ENCODE data around the gene PIK3R3.

The PIK3R3 gene

GRCh38 chr1:46087891-46088290 is 44.5 kb downstream of the PIK3R3 start:
- no peaks in the 10 kb centered on the region for H3K9me3 Mint-ChIP-seq
- H3K36me3 Mint-ChIP-seq (ENCODE audit: insufficient read depth) = no peaks in the 10 kb centered on the region

GRCh38 chr1:46086576-46086975 is 45.9 kb downstream of the PIK3R3 start:
- no peak overlapping the region for H3K27ac Mint-ChIP-seq (ENCODE audit: low read depth)
- no peak for ATAC-seq (replicated peaks; ENCODE audit: extremely low read depth, poor library complexity, severe bottlenecking)

More at GRCh38 chr1:46087891-46088290, 44.5 kb downstream of the PIK3R3 start:
- H3K4me3 Mint-ChIP-seq = no peak overlapping the region
- ATAC-seq (replicated peaks; ENCODE audit: extremely low read depth, poor library complexity, severe bottlenecking) = no peak
- no peaks in the 10 kb centered on the region for H3K27me3 Mint-ChIP-seq
- no peaks in the 10 kb centered on the region for H3K4me1 Mint-ChIP-seq
- DNase-seq (ENCODE audit: low spot score in 2 of 2) = no peak
- H3K27ac Mint-ChIP-seq (ENCODE audit: low read depth) = no peak overlapping the region

GRCh38 chr1:46084553-46085451 is 47.6 kb downstream of the PIK3R3 start:
- no peaks in the 10 kb centered on the region for H3K27me3 Mint-ChIP-seq
- no peak overlapping the region for H3K27ac Mint-ChIP-seq (ENCODE audit: low read depth)
- DNase-seq (ENCODE audit: low spot score in 2 of 2) = no peak
- no peaks in the 10 kb centered on the region for H3K4me1 Mint-ChIP-seq
- H3K36me3 Mint-ChIP-seq (ENCODE audit: insufficient read depth) = no peaks in the 10 kb centered on the region
- no peaks in the 10 kb centered on the region for H3K9me3 Mint-ChIP-seq
- no peak overlapping the region for H3K4me3 Mint-ChIP-seq
- ATAC-seq (replicated peaks; ENCODE audit: extremely low read depth, poor library complexity, severe bottlenecking) = no peak

More at GRCh38 chr1:46086576-46086975, 45.9 kb downstream of the PIK3R3 start:
- Mint-ChIP-seq H3K27me3 (no peaks in the 10 kb centered on the region), H3K4me1 (no peaks in the 10 kb centered on the region), H3K36me3 (ENCODE audit: insufficient read depth) (no peaks in the 10 kb centered on the region), H3K9me3 (no peaks in the 10 kb centered on the region), H3K4me3 (no peak overlapping the region)
- no peak for DNase-seq (ENCODE audit: low spot score in 2 of 2)

GRCh38 chr1:46083579-46083978 is 48.9 kb downstream of the PIK3R3 start:
- Mint-ChIP-seq H3K27ac (ENCODE audit: low read depth) (no peak overlapping the region), H3K4me3 (no peak overlapping the region), H3K36me3 (ENCODE audit: insufficient read depth) (no peaks in the 10 kb centered on the region), H3K4me1 (no peaks in the 10 kb centered on the region), H3K27me3 (no peaks in the 10 kb centered on the region), H3K9me3 (no peaks in the 10 kb centered on the region)
- DNase-seq (ENCODE audit: low spot score in 2 of 2) (no peak), ATAC-seq (replicated peaks; ENCODE audit: extremely low read depth, poor library complexity, severe bottlenecking) (no peak)

GRCh38 chr1:46081619-46082018 is 50.8 kb downstream of the PIK3R3 start:
- Mint-ChIP-seq H3K36me3 (ENCODE audit: insufficient read depth) (peaks cover 1% of the 10 kb centered on the region), H3K9me3 (no peaks in the 10 kb centered on the region), H3K27ac (ENCODE audit: low read depth) (no peak overlapping the region), H3K4me3 (no peak overlapping the region), H3K27me3 (no peaks in the 10 kb centered on the region), H3K4me1 (no peaks in the 10 kb centered on the region)
- no peak for DNase-seq (ENCODE audit: low spot score in 2 of 2)
- no peak for ATAC-seq (replicated peaks; ENCODE audit: extremely low read depth, poor library complexity, severe bottlenecking)

- ATAC-seq (replicated peaks; ENCODE audit: extremely low read depth, poor library complexity, severe bottlenecking) = no peak
- Mint-ChIP-seq H3K4me1 (no peaks in the 10 kb centered on the region), H3K36me3 (ENCODE audit: insufficient read depth) (peaks cover 1% of the 10 kb centered on the region)
Measured at GRCh38 chr1:46081206-46081605, 51.2 kb downstream of the PIK3R3 start.

GRCh38 chr1:46080257-46080656 is 52.2 kb downstream of the PIK3R3 start:
- Mint-ChIP-seq H3K4me3 (no peak overlapping the region), H3K27me3 (no peaks in the 10 kb centered on the region), H3K9me3 (no peaks in the 10 kb centered on the region), H3K4me1 (no peaks in the 10 kb centered on the region), H3K27ac (ENCODE audit: low read depth) (no peak overlapping the region), H3K36me3 (ENCODE audit: insufficient read depth) (peaks cover 1% of the 10 kb centered on the region)
- ATAC-seq (replicated peaks; ENCODE audit: extremely low read depth, poor library complexity, severe bottlenecking) (no peak), DNase-seq (ENCODE audit: low spot score in 2 of 2) (no peak)

More at GRCh38 chr1:46081206-46081605, 51.2 kb downstream of the PIK3R3 start:
- Mint-ChIP-seq H3K9me3 (no peaks in the 10 kb centered on the region), H3K4me3 (no peak overlapping the region), H3K27ac (ENCODE audit: low read depth) (no peak overlapping the region), H3K27me3 (no peaks in the 10 kb centered on the region)
- DNase-seq (ENCODE audit: low spot score in 2 of 2) = no peak

DNA sequence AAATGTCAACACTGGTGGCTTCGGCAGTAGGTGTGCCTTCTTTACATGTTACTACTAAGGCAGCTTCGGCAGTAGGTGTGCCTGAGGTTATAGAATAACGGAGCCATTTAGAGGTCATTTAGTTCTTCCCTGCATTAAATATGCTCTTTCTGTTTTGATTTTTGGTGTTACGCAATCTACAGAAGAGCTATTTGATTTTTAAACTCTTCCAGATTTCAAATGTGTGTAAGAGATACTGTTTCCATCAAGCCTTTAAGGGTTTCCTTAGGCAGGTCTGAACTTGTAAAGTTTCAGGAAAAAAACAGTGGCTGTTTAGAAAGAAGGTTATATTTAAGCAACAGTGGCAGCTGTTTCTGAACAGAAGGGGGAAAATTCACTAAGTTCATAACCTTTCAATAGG is 54.8 kb downstream of the PIK3R3 start:
- DNase-seq (ENCODE audit: low spot score in 2 of 2) (no peak), ATAC-seq (replicated peaks; ENCODE audit: extremely low read depth, poor library complexity, severe bottlenecking) (no peak)
- no peaks in the 10 kb centered on the region for H3K9me3 Mint-ChIP-seq
- no peak overlapping the region for H3K27ac Mint-ChIP-seq (ENCODE audit: low read depth)
- H3K27me3 Mint-ChIP-seq = no peaks in the 10 kb centered on the region
- H3K4me1 Mint-ChIP-seq = no peaks in the 10 kb centered on the region
- no peak overlapping the region for H3K4me3 Mint-ChIP-seq
- H3K36me3 Mint-ChIP-seq (ENCODE audit: insufficient read depth) = peaks cover 1% of the 10 kb centered on the region

DNA sequence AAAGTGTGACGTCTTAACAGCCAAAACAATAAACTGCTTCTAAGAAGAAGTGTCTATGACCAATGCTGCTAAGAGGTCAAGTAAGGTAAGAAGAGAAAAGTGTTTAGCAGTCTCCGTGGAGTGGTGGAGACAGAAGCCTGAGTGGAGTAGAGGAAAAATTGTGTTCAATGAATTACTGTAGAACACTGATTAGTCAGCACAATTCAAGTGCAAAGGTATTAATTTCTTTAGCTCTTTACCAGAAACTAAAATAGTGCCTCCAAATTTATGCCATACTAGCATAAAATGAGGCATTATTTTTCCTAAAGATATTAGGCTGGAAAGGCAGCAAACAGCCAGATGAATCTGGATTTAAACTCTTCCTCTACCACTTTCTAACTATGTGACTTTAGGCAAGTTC is 56.1 kb downstream of the PIK3R3 start:
- no peak overlapping the region for H3K4me3 Mint-ChIP-seq
- no peaks in the 10 kb centered on the region for H3K9me3 Mint-ChIP-seq
- no peak overlapping the region for H3K27ac Mint-ChIP-seq (ENCODE audit: low read depth)
- no peak for DNase-seq (ENCODE audit: low spot score in 2 of 2)
- H3K36me3 Mint-ChIP-seq (ENCODE audit: insufficient read depth) = peaks cover 3% of the 10 kb centered on the region
- H3K4me1 Mint-ChIP-seq = no peaks in the 10 kb centered on the region
- no peak for ATAC-seq (replicated peaks; ENCODE audit: extremely low read depth, poor library complexity, severe bottlenecking)
- H3K27me3 Mint-ChIP-seq = no peaks in the 10 kb centered on the region

GRCh38 chr1:46072975-46073374 is 59.5 kb downstream of the PIK3R3 start:
- ATAC-seq (replicated peaks; ENCODE audit: extremely low read depth, poor library complexity, severe bottlenecking) (no peak), DNase-seq (ENCODE audit: low spot score in 2 of 2) (no peak)
- no peaks in the 10 kb centered on the region for H3K27me3 Mint-ChIP-seq
- H3K4me1 Mint-ChIP-seq = no peaks in the 10 kb centered on the region
- peaks cover 3% of the 10 kb centered on the region for H3K36me3 Mint-ChIP-seq (ENCODE audit: insufficient read depth)
- H3K27ac Mint-ChIP-seq (ENCODE audit: low read depth) = no peak overlapping the region
- H3K4me3 Mint-ChIP-seq = no peak overlapping the region
- no peaks in the 10 kb centered on the region for H3K9me3 Mint-ChIP-seq

DNA sequence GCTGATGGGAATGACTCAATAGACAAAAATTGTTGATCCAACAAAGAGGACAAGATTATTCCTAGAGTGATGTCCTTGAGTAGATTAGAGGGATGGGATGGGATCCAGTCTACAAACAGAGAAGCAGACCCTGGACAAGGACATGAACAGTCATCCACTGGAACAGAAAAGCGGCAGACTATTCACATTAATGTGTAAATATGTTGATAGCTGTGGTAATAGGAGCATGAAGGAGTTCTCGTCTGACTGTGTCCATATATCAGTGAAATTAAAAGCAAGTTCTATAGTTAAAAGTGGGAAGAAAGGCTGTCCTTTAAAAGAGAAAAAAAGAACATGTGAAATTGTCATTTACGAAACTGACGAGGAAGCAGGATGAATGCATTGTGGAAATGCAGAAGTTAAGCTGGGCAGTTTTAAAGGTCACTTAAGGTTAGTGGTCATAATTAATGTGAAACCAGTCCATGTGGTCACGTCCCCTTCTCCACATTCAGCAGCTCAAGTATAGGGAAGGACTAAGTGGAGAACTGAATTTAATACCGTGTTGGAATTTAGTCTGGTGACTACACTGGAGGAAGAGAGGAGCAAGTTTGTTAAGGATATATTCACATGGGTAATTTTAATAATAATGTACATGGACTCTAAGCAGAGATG is 62.1 kb downstream of the PIK3R3 start:
- H3K36me3 Mint-ChIP-seq (ENCODE audit: insufficient read depth) = peaks cover 2% of the 10 kb centered on the region
- no peaks in the 10 kb centered on the region for H3K9me3 Mint-ChIP-seq
- H3K27me3 Mint-ChIP-seq = no peaks in the 10 kb centered on the region
- no peak overlapping the region for H3K4me3 Mint-ChIP-seq
- H3K4me1 Mint-ChIP-seq = peaks cover 4% of the 10 kb centered on the region
- DNase-seq (ENCODE audit: low spot score in 2 of 2) = no peak
- no peak overlapping the region for H3K27ac Mint-ChIP-seq (ENCODE audit: low read depth)
- ATAC-seq (replicated peaks; ENCODE audit: extremely low read depth, poor library complexity, severe bottlenecking) = no peak

DNA sequence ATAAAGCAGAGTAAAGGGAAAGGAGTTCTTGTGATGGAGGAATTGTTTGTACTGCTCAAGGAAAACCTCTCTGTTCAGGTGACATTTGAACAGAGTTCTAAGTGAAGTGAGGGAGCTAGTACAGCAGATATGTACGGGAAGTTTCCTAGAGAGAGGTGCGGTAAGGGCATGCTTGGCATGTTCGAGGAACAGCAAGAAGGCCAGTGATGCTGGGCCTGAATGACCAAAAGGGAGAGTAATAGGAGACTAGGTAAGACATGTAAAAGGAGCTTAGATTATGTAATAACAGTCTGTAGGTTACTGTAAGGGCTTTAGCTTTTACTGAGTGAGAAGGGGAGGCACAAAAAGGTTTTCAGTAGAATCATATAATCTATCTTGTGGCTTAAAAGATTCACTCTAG is 63.9 kb downstream of the PIK3R3 start:
- Mint-ChIP-seq H3K27me3 (no peaks in the 10 kb centered on the region), H3K36me3 (ENCODE audit: insufficient read depth) (peaks cover 2% of the 10 kb centered on the region), H3K9me3 (no peaks in the 10 kb centered on the region), H3K27ac (ENCODE audit: low read depth) (no peak overlapping the region), H3K4me3 (no peak overlapping the region), H3K4me1 (peaks cover 9% of the 10 kb centered on the region)
- DNase-seq (ENCODE audit: low spot score in 2 of 2) (no peak), ATAC-seq (replicated peaks; ENCODE audit: extremely low read depth, poor library complexity, severe bottlenecking) (no peak)

DNA sequence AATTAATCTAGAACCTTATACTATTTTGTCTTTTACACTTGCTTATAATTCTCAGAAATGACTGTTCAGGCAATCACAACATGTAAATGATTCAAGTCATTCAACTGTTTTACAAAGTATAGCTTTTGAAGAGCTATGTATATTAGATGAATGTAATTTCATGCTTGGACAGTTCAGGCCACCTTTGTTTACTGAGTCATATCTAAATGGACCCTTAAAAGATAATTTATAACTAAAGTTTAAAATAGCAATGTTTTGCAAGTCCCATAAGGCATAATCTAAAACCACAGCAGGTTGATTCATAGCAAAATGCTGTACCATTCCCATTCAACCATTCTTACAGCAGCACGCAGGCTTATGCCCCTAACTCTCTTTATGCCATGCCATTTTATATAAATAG is 64.8 kb downstream of the PIK3R3 start:
- DNase-seq (ENCODE audit: low spot score in 2 of 2) (no peak), ATAC-seq (replicated peaks; ENCODE audit: extremely low read depth, poor library complexity, severe bottlenecking) (no peak)
- Mint-ChIP-seq H3K36me3 (ENCODE audit: insufficient read depth) (peaks cover 4% of the 10 kb centered on the region), H3K9me3 (no peaks in the 10 kb centered on the region), H3K27ac (ENCODE audit: low read depth) (no peak overlapping the region), H3K4me3 (no peak overlapping the region), H3K4me1 (peaks cover 17% of the 10 kb centered on the region), H3K27me3 (no peaks in the 10 kb centered on the region)

Measured in central memory CD8-positive, alpha-beta T cell (primary cell).